Thyroid gland (tissue), 4 donors: Measurements from ENCODE around the gene SPNS3. TPM values are rescaled to one million over a fixed set of nuclear protein-coding genes. Genes with fewer than 3 reads are reported as not detected.

Experiments used
- DNase-seq, 2 donors: peaks; one replicate each; pipeline ENCODE4 v3.0.0-alpha.2; 2019
- H3K27ac ChIP-seq, 3 donors: fragments of 200-600 bp; sonication (generic); 1 replicate in 2 of 3; 2 replicates in 1 of 3; pipeline ENCODE4 v1.5.1; 2016 to 2019; ENCODE audit warnings: mild to moderate bottlenecking in 1 of 3, moderate library complexity in 1 of 3
- H3K27me3 ChIP-seq: fragments of 200-600 bp; sonication (generic); one replicate; pipeline ENCODE4 v1.5.1; 2019
- H3K36me3 ChIP-seq, 2 donors: fragments of 200-600 bp; sonication (generic); one replicate each; pipeline ENCODE4 v1.5.1; 2016 to 2019
- H3K4me1 ChIP-seq, 2 donors: fragments of 200-600 bp; sonication (generic); one replicate each; pipeline ENCODE4 v1.5.1; 2017 to 2019
- H3K4me3 ChIP-seq, 3 donors: fragments of 200-600 bp; sonication (generic); replicated peaks in 1 of 3; 1 replicate in 2 of 3; 2 replicates in 1 of 3; pipeline ENCODE4 v1.5.1; 2016; ENCODE audit warnings: mild to moderate bottlenecking in 1 of 3
- H3K9me3 ChIP-seq: fragments of 200-600 bp; sonication (generic); one replicate; pipeline ENCODE4 v1.5.1; 2017
- POLR2A ChIP-seq, 2 donors: fragments of 450-650 bp; IDR thresholded peaks; one replicate each; pipeline ENCODE4 v1.6.1; 2017; ENCODE audit warnings: antibody characterized with exemption in 2 of 2, mild to moderate bottlenecking in 2 of 2, moderate library complexity in 1 of 2
- WGBS, 2 donors: methylation state at CpG; one replicate each; pipeline ENCODE4 v1.1.5; 2017; 5-methylcytosine and 5-hydroxymethylcytosine counted together
- intact Hi-C: fragments of 100-400 bp; cut with DNase I; formaldehyde crosslinking; loops from one replicate; pipeline ENCODE4 v1.15.1; 2023
- total RNA-seq, 4 donors: library from RNA; depleted of rRNA; stranded (reverse); fragments of >200 nt; gene quantifications; one replicate each; pipeline ENCODE4 v1.2.3, GENCODE V29; 2016
- TF ChIP-seq, protein P1 (sequence below), 6 experiments: fragments of 200-600 bp in 3 of 6; fragments of 450-650 bp in 3 of 6; sonication (generic) in 3 of 6; IDR thresholded peaks; one replicate each; pipeline ENCODE4 v1.5.1; 2016 to 2019; ENCODE audit warnings: antibody characterized with exemption in 6 of 6, mild to moderate bottlenecking in 2 of 6, inconsistent platforms in 1 of 6, moderate library complexity in 1 of 6

SPNS3 gene
- total RNA-seq, 4 donors from 2014 or later: 0.54 TPM; not detected in 3

DNA sequence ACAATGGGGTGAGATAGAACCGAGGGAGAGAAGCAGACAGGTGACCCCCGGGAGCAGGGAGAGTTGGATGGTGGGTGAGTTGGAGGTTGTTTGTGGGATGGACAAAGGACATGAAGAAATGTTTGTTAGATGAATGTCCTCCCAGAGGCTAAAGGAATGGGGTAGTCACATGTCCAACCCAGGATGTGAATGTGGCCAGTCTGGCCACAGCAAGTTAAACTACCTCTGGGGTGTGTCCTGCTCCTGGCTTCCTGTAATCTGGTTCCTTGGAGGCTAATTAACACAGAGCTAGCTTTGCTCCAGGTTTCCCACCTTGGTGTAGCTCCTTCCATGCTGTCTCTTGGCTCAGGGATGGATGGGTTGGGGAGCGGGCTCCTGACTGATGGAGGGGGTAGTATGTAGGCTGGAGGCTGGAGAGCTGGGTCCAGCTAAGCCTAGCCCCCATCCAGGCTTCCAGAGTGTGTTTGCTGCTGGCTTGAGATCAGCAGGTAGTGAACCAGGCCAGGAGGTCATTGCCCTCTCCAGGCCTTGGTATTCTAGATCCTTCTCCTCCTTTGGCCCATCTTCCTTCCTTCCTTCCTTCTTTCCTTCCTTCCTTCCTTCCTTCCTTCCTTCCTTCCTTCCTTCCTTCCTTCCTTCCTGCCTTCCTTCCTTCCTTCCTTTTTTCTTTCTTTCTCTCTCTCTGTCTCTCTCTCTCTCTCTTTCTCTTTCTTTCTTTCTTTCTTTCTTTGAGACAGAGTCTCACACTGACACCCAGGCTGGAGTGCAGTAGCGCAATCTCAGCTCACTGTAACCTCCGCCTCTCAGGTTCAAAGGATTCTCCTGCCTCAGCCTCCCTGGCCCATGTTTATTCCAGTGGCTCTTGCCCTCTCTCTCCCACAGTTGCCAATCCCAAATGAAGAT, 39.3 kb upstream of the SPNS3 start:
- no peaks in the 10 kb centered on the region for H3K27me3 ChIP-seq
- DNase-seq: no peak
- no peaks in the 10 kb centered on the region for H3K4me1 ChIP-seq
- H3K4me3 ChIP-seq: no peak overlapping the region
- no peaks in the 10 kb centered on the region for H3K36me3 ChIP-seq
- TF ChIP-seq POLR2A (IDR thresholded peaks at IDR 0.05): no peak
- TF ChIP-seq, protein P1, sequence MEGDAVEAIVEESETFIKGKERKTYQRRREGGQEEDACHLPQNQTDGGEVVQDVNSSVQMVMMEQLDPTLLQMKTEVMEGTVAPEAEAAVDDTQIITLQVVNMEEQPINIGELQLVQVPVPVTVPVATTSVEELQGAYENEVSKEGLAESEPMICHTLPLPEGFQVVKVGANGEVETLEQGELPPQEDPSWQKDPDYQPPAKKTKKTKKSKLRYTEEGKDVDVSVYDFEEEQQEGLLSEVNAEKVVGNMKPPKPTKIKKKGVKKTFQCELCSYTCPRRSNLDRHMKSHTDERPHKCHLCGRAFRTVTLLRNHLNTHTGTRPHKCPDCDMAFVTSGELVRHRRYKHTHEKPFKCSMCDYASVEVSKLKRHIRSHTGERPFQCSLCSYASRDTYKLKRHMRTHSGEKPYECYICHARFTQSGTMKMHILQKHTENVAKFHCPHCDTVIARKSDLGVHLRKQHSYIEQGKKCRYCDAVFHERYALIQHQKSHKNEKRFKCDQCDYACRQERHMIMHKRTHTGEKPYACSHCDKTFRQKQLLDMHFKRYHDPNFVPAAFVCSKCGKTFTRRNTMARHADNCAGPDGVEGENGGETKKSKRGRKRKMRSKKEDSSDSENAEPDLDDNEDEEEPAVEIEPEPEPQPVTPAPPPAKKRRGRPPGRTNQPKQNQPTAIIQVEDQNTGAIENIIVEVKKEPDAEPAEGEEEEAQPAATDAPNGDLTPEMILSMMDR (IDR thresholded peaks at IDR 0.05): no peak
- no peaks in the 10 kb centered on the region for H3K9me3 ChIP-seq
- H3K27ac ChIP-seq: no peak overlapping the region
- intact Hi-C loops: no loop called here
- 87 to 91% methylated on average over 4 to 5 of the region's 5 CpGs for WGBS, 2 donors

DNA sequence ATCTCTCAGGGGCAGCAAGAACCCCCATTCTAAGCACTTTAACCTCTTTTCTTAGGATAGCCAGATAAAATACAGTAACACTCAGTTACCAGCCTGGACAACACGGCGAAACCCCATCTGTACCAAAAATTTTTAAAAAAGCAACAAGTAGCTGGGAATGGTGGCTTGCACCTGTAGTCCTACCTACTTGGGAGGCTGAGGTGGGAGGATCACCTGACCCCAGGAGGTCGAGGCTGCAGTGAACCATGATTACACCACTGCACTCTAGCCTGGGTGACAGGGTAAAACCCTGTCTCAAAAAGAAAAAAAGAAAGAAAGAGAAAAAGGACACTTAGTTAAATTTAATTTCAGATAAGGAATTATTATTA, 38.6 kb upstream of the SPNS3 start:
- DNase-seq: no peak
- Histone ChIP-seq H3K4me3 (no peak overlapping the region), H3K9me3 (no peaks in the 10 kb centered on the region), H3K27ac (no peak overlapping the region), H3K36me3 (no peaks in the 10 kb centered on the region), H3K27me3 (no peaks in the 10 kb centered on the region), H3K4me1 (no peaks in the 10 kb centered on the region)
- intact Hi-C loops: no loop called here
- TF ChIP-seq, protein P1 (IDR thresholded peaks at IDR 0.05): no peak
- TF ChIP-seq POLR2A (IDR thresholded peaks at IDR 0.05): no peak
- WGBS, 2 donors: 85 to 89% methylated on average over 3 of the region's 3 CpGs

DNA sequence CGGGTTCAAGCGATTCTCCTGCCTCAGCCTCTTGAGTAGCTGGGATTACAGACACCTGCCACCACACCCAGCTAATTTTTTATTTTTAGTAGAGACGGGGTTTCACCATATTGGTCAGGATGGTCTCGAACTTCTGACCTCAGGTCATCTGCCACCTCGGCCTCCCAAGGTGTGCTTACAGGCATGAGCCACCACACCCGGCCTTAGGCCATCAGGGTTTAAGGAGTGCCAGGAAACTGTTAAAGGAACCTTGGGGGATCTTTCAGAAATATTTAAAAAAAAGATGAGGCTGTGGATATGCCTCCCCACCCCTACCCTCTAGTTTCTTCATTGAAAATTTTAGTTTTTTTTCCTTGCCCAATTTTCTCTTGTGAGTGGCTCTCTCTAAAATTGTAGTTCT, 35.9 kb upstream of the SPNS3 start:
- Histone ChIP-seq H3K27ac (no peak overlapping the region), H3K36me3 (no peaks in the 10 kb centered on the region), H3K9me3 (no peaks in the 10 kb centered on the region), H3K27me3 (no peaks in the 10 kb centered on the region), H3K4me3 (no peak overlapping the region), H3K4me1 (no peaks in the 10 kb centered on the region)
- no peak for TF ChIP-seq POLR2A (IDR thresholded peaks at IDR 0.05)
- TF ChIP-seq, protein P1 (IDR thresholded peaks at IDR 0.05): no peak
- 87 to 96% methylated on average over 6 of the region's 6 CpGs for WGBS, 2 donors
- intact Hi-C loops: no loop called here
- no peak for DNase-seq

DNA sequence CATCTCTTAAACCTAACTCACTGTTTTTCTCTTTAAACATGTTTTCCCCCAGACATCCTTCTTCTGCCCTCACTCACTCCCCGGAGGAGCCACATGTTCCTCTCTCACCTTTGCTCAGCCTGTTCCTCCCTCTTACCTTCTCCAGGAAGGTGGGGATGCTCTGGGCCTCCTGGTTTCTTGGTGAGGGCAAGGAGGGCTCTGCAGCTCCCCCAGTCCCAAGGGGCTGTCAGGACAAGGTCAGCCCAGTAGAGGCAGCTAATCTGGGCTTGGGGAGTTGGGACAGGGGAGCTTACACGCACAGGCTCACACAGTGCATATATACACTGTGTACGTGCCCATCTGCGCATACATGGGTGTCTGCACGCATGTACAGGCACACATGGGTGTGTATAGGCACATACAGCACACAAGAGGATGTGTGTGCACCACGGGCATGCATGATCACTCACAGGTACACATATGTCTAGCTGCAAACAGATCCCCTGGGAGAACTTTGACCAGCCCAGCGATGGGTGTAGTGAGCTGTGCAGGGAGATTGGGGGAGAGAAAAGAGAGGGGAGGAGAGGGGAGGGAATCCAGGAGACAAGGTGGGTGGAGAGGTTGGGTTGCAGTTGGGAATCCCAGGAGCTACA, 28.6 kb upstream of the SPNS3 start:
- H3K27ac ChIP-seq: no peak overlapping the region
- TF ChIP-seq POLR2A (IDR thresholded peaks at IDR 0.05): no peak
- TF ChIP-seq, protein P1 (IDR thresholded peaks at IDR 0.05): no peak
- DNase-seq: no peak
- H3K27me3 ChIP-seq: no peaks in the 10 kb centered on the region
- H3K36me3 ChIP-seq: no peaks in the 10 kb centered on the region
- H3K4me3 ChIP-seq: no peak overlapping the region
- no peaks in the 10 kb centered on the region for H3K9me3 ChIP-seq
- WGBS, 2 donors: 78 to 80% methylated on average over 6 to 7 of the region's 7 CpGs
- no peaks in the 10 kb centered on the region for H3K4me1 ChIP-seq
- intact Hi-C loops: loop anchor here (5.0 kb wide), 1 partner anchor 198 kb away; no protein-coding TSS in a partner anchor

DNA sequence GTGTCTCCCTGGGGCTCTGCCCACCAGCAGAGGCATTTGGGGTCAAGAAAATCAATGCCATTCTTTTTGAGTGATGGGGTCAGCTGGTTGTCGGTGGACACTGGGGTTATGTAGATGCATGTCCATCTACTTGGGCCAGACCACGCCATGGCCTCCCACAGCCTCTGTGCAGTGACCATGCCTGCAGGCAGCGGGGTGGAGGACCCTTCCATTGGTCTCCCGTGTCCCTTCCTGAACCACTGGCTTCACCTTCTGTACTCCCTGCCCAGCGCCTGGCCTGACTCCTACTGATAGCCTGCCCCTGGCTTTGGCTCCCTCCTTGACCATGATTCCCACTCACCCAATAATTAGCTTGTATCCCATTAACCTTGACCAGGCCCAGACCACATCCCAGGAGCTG, 28.0 kb upstream of the SPNS3 start:
- TF ChIP-seq, protein P1 (IDR thresholded peaks at IDR 0.05): no peak
- TF ChIP-seq POLR2A (IDR thresholded peaks at IDR 0.05): no peak
- 88 to 94% methylated on average over 3 to 5 of the region's 5 CpGs for WGBS, 2 donors
- Histone ChIP-seq H3K27ac (no peak overlapping the region), H3K36me3 (no peaks in the 10 kb centered on the region), H3K4me3 (no peak overlapping the region), H3K4me1 (no peaks in the 10 kb centered on the region), H3K27me3 (no peaks in the 10 kb centered on the region), H3K9me3 (no peaks in the 10 kb centered on the region)
- no peak for DNase-seq
- intact Hi-C loops: loop anchor here (5.0 kb wide), 1 partner anchor 198 kb away; no protein-coding TSS in a partner anchor
